Osteocyte (in vitro differentiated cells): ENCODE data around the gene HSD17B12. TPM values are rescaled to one million over a fixed set of nuclear protein-coding genes. Genes with fewer than 3 reads are reported as not detected.
"Not testable (repeated sequence)": the region's sequence is repeated elsewhere in the genome, so short reads cannot be mapped to it uniquely, and the experiment has no call there.

Experiments used
- DNase-seq: peaks from one replicate; pipeline ENCODE4 v3.0.0; 2021; ENCODE audit warnings: mixed read lengths; ENCODE audit not compliant: unreplicated experiment; ENCODE audit errors: extremely low spot score
- H3K27ac Mint-ChIP-seq: one replicate; pipeline ENCODE4 v1.8.0; 2021; ENCODE audit warnings: mild to moderate bottlenecking, mixed read lengths; ENCODE audit not compliant: unreplicated experiment
- H3K27me3 Mint-ChIP-seq: one replicate; pipeline ENCODE4 v1.8.0; 2021; ENCODE audit warnings: mixed read lengths; ENCODE audit not compliant: unreplicated experiment
- H3K36me3 Mint-ChIP-seq: one replicate; pipeline ENCODE4 v1.8.0; 2021; ENCODE audit warnings: mixed read lengths; ENCODE audit not compliant: unreplicated experiment
- H3K4me1 Mint-ChIP-seq: one replicate; pipeline ENCODE4 v1.8.0; 2021; ENCODE audit warnings: mixed read lengths; ENCODE audit not compliant: unreplicated experiment
- H3K4me3 Mint-ChIP-seq: one replicate; pipeline ENCODE4 v1.8.0; 2021; ENCODE audit warnings: mild to moderate bottlenecking, moderate library complexity, mixed read lengths; ENCODE audit not compliant: unreplicated experiment
- H3K9me3 Mint-ChIP-seq: one replicate; pipeline ENCODE4 v1.8.0; 2021; ENCODE audit warnings: mixed read lengths; ENCODE audit not compliant: unreplicated experiment
- CTCF ChIP-seq: fragments of 200-600 bp; sonication (generic); IDR thresholded peaks from 2 replicates; pipeline ENCODE4 v1.5.0; 2021; ENCODE audit warnings: antibody characterized with exemption, mild to moderate bottlenecking, moderate library complexity
- total RNA-seq: library from RNA; stranded (reverse); gene quantifications from 2 replicates; pipeline ENCODE4 v1.2.1, GENCODE V29; 2021

The HSD17B12 gene
- total RNA-seq, 1 donor from 2014 or later, result 81.6 TPM

GRCh38 chr11:43765194-43765593 is 84.7 kb downstream of the HSD17B12 start:
- H3K27ac Mint-ChIP-seq, result no peak overlapping the region
- H3K9me3 Mint-ChIP-seq, result peaks cover 21% of the 10 kb centered on the region
- no peaks in the 10 kb centered on the region for H3K4me1 Mint-ChIP-seq
- no peak for DNase-seq
- H3K4me3 Mint-ChIP-seq, result no peak overlapping the region
- peaks cover 14% of the 10 kb centered on the region for H3K36me3 Mint-ChIP-seq
- H3K27me3 Mint-ChIP-seq, result no peaks in the 10 kb centered on the region
- TF ChIP-seq CTCF, result no peak

GRCh38 chr11:43768654-43769053 is 88.1 kb downstream of the HSD17B12 start:
- peaks cover 16% of the 10 kb centered on the region for H3K36me3 Mint-ChIP-seq
- H3K4me1 Mint-ChIP-seq, H3K4me3 Mint-ChIP-seq, H3K27me3 Mint-ChIP-seq, DNase-seq, H3K27ac Mint-ChIP-seq: not testable (repeated sequence)
- peaks cover 21% of the 10 kb centered on the region for H3K9me3 Mint-ChIP-seq

GRCh38 chr11:43770173-43770572 is 89.6 kb downstream of the HSD17B12 start:
- Mint-ChIP-seq H3K36me3 (peaks cover 17% of the 10 kb centered on the region), H3K9me3 (peaks cover 11% of the 10 kb centered on the region), H3K4me1 (no peaks in the 10 kb centered on the region), H3K4me3 (no peak overlapping the region), H3K27ac (no peak overlapping the region), H3K27me3 (no peaks in the 10 kb centered on the region)
- DNase-seq, result no peak
- no peak for TF ChIP-seq CTCF

GRCh38 chr11:43772733-43773132 is 92.2 kb downstream of the HSD17B12 start:
- no peak for DNase-seq

GRCh38 chr11:43774786-43775185 is 94.2 kb downstream of the HSD17B12 start:
- H3K4me3 Mint-ChIP-seq, result no peak overlapping the region
- H3K27ac Mint-ChIP-seq, result no peak overlapping the region
- no peaks in the 10 kb centered on the region for H3K9me3 Mint-ChIP-seq
- no peak for DNase-seq
- peaks cover 3% of the 10 kb centered on the region for H3K4me1 Mint-ChIP-seq
- no peak for TF ChIP-seq CTCF
- no peaks in the 10 kb centered on the region for H3K27me3 Mint-ChIP-seq
- H3K36me3 Mint-ChIP-seq, result peaks cover 8% of the 10 kb centered on the region

More at GRCh38 chr11:43772733-43773132, 92.2 kb downstream of the HSD17B12 start:
- no peak for TF ChIP-seq CTCF
- H3K4me1 Mint-ChIP-seq, result no peaks in the 10 kb centered on the region
- H3K27ac Mint-ChIP-seq, result no peak overlapping the region
- H3K27me3 Mint-ChIP-seq, result no peaks in the 10 kb centered on the region
- no peak overlapping the region for H3K4me3 Mint-ChIP-seq
- no peaks in the 10 kb centered on the region for H3K9me3 Mint-ChIP-seq
- peaks cover 8% of the 10 kb centered on the region for H3K36me3 Mint-ChIP-seq

GRCh38 chr11:43779306-43779705 is 98.8 kb downstream of the HSD17B12 start:
- Mint-ChIP-seq H3K36me3 (peaks cover 9% of the 10 kb centered on the region), H3K9me3 (peaks cover 14% of the 10 kb centered on the region), H3K4me3 (no peak overlapping the region), H3K27me3 (no peaks in the 10 kb centered on the region), H3K4me1 (peaks cover 3% of the 10 kb centered on the region), H3K27ac (no peak overlapping the region)
- DNase-seq, result no peak
- TF ChIP-seq CTCF, result no peak
